GM21723 (cell line): ENCODE data around the gene RASGRF1.

Experiments
- ATAC-seq: cut with Tn5 transposase; IDR thresholded peaks from one replicate; pipeline ENCODE4 v1.9.1; 2021; ENCODE audit warnings: mild to moderate bottlenecking, moderate library complexity; ENCODE audit not compliant: unreplicated experiment

The RASGRF1 gene

GRCh38 chr15:79068790-79069189, 21.8 kb downstream of the RASGRF1 start:
- no peak for ATAC-seq

DNA sequence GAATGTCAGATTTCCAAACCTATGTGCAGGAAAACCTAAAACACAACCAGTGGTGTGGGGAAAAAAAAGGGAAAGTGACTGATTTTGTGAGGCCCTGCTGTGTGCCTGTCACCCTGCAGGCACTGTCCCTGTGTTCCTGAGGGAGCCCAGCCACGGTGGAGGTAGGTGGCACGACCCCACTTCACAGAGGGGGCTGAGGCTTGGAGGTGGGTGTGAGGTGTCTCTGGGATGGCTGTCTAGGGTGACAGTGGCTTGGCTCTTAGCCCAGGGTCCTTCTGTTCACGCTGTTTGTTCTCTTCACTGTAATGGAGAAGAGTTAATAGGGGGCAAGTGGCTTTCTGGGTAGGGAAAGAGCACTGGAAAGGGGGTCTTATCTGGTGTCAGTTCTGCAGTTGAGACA, 22.6 kb downstream of the RASGRF1 start:
- no peak for ATAC-seq

GRCh38 chr15:79067072-79067833, 23.3 kb downstream of the RASGRF1 start:
- no peak for ATAC-seq

DNA sequence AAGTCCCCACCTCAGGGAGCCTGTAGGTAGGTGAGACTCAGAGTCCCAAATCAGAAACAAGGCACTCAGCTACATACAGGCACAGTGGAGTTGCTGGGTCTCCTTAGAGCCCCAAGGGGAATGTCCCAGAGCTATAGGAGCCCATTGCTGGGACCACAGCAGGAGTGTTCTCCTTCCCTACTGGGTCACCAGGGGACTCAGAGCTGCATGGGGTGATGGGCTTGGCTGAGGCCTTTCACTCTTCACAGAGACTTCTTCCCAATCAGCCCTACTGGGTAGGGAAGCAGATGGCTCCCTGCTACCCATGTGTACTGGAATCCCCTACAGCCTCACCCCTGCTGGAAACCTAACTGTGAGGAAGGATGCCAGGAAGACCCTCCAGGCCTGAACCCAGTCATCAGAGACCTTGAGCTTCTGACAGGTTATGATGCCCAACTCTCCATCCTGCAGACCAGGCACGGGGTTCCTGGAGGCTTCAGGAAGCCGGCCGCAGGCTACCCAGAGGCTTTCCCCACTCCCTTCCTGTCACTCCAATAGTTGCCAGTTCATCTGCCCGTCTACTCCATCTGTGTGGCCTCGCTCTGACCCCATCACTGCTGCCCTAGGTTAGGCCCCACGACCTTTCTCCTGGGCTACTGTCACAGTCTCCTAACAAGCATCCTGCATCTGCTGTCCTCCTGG, 24.0 kb downstream of the RASGRF1 start:
- no peak for ATAC-seq

GRCh38 chr15:79065706-79066376, 24.7 kb downstream of the RASGRF1 start:
- ATAC-seq = no peak

- ATAC-seq = no peak
Measured at GRCh38 chr15:79065361-79065705, 25.2 kb downstream of the RASGRF1 start.

GRCh38 chr15:79064496-79064895, 26.1 kb downstream of the RASGRF1 start:
- no peak for ATAC-seq

DNA sequence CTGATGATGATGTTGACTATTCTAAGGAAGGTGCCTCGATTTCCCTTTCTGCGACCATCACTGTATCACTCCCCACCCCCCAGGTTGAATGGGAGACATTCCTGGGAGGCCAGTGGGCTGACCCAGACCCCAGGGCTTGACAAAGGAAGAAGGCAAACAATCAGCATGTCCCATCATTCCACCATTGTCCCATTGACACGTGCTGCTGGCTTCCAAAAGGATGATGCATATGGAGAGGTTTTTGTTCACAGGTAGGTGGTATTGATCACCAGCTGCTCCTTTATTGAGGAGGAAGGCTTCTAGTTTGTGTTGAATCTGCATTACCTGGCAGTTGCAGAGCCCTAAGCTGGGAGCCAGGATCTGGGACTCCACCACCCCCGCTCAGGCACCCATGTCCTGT, 30.4 kb downstream of the RASGRF1 start:
- no peak for ATAC-seq

GRCh38 chr15:79059081-79059572, 31.5 kb downstream of the RASGRF1 start:
- ATAC-seq = no peak

DNA sequence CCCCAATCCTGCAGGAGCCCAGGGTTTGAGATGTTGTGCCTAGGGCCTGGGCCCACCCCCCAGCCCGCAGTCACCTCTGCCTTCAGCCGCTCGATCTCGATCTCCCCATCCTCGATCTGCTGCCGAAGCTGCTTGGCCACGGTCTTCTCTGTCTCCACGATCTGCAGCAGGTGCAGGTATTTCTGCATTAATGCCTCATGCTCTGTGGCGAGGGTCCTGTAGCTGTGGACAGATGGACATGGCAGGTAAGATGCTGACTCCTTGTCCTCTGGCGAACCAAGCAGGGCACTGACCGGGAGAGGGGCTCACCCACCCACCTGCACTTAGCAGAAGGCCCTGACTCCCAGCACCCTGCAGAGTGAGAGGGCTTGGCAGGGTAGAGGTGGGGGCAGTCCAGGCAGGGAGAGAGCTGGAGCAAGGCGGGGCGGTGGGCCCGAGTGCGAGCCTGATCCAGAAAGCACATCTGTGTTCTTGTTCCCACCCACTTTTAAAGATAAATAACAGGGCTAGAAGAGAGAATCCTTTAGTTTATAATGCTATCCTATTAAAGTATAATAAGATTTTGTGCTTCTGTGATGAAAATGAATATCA, 32.2 kb downstream of the RASGRF1 start:
- ATAC-seq = no peak

GRCh38 chr15:79057050-79057449, 33.5 kb downstream of the RASGRF1 start:
- ATAC-seq = no peak

- no peak for ATAC-seq
Measured at GRCh38 chr15:79054350-79054749, 36.2 kb downstream of the RASGRF1 start.

DNA sequence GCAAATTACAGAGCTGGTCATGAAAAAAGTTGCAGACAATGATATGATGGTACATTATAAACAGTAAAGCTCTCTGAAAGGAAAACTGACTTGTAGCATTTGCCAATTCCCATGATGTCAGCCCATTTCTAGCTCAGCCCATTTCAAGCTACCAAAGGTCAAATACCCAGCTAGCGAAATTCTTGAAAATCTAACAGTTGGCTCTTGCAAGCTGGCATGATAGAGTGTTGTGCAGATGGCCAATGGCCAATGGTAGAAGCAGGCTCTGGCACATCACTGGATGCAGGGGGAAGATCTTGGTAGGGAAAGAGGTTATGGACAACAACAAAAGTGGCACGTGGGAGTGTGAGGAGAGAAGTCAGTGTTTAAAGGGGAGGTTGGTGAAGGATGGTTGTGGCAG, 36.7 kb downstream of the RASGRF1 start:
- ATAC-seq = no peak

DNA sequence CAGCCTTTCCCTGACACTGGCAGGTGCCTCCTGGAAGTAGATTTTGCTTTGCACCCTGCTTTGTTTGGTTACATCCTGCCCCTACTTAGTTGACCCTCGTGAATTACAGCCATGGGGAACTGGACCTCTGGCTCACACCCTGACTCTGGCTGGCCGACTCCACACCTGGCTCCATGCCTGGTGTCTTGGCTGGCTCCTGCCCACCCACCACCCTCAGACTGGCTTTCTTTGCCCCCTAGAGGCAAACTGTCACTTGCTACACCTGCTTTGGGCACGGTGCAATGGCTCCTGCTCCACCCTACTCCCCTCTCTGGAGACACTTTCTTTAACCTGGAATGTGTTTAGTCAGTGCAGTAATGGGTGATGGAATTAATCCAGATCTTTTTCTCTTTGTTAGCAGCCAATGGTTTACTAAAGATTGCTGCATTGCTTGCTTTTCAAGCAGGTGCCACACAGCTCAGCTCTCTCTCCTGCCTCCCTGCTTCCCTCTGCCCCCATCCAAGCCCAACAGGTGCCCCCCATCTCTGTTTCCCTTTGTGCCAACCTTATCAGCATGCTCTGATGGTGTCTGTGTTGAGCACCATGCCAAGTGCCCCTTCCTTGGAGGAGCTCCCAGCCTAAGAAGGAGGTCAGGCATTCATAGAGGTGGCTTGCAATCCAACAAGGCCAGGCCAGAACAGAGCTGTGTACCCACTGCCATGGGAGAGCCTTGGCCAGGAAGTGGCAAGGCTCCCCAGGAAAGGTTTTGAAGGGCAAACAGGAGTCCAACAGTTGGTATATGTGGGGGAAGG, 38.4 kb downstream of the RASGRF1 start:
- no peak for ATAC-seq

- ATAC-seq = no peak
Measured at GRCh38 chr15:79051029-79051428, 39.6 kb downstream of the RASGRF1 start.

DNA sequence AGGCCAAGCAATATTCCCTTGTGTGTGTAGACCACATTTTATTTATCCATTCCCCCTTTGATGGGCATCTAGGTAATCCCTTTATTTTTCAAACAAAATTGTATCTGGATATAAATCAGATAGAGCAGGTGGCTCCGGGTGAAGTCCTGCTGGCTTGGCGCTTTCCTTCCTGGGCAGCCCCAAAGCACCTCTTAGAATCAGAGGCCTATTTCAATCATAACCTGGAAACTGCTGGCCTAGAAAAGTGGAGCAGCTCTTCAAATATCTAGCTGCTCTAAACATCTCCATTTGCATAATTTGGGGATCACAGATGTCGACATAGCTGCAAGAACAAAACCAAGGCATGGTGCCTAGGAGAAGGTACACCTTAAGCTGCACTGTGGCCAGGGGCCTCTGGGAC, 40.2 kb downstream of the RASGRF1 start:
- ATAC-seq = no peak

- ATAC-seq = no peak
Measured at GRCh38 chr15:79049416-79049815, 41.2 kb downstream of the RASGRF1 start.

DNA sequence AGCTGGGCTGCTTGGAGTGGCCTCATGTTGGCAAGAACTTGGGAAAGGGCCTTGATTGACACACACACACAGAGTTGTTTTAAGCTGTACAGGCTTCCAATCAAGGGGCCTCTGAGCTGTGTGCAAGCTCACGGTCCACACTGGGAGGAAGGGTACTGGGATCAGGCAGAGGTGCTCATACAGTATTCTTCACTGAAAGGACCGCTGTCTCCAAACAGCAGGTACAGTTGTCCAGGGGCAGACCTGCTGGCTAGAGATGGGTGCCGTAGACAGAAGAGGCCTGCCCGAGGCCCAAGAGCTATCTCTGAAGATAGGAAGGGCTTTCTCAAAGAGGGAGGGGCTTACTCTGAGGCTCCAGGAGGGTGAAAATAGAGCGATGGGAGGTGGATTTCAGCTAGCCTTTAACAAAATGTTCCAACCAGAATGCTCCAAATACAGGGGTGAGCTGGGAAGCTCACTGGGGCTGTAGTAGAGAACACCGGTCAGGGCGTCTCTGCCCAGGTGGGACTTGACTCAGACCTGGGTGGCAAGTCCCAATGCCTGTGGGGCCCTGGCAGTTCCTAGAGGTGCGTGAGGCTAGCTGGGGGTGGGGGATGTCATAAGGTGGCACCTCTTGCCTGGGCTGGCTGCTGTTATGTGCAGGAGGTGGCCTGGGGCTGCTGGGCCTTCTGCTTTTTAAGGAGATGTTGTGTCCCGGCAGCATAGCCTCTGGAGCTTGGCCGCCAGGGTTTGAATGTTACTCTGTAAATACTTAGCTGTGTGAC, 42.7 kb downstream of the RASGRF1 start:
- no peak for ATAC-seq

- ATAC-seq = no peak
Measured at GRCh38 chr15:79046691-79047404, 43.7 kb downstream of the RASGRF1 start.
